H1 (cell line): ENCODE results near the gene MFAP3L. TPM values are rescaled to one million over a fixed set of nuclear protein-coding genes. Genes with fewer than 3 reads are reported as not detected.

Source experiments
- EP300 ChIP-seq, 2 experiments: IDR thresholded peaks; 1 replicate in 1 of 2; 2 replicates in 1 of 2; pipeline ENCODE4 v1.6.1; 2011 to 2012; ENCODE audit warnings: low read depth in 2 of 2, low read length in 2 of 2, mild to moderate bottlenecking in 2 of 2, borderline replicate concordance in 1 of 2, inconsistent platforms in 1 of 2, moderate library complexity in 1 of 2
- KDM5A ChIP-seq: fragments of 200-600 bp; IDR thresholded peaks from 2 replicates; pipeline ENCODE4 v1.7.1; 2012; ENCODE audit warnings: mild to moderate bottlenecking, low read length, inconsistent platforms, mixed read lengths
- POU5F1 ChIP-seq: IDR thresholded peaks from 2 replicates; pipeline ENCODE4 v1.6.1; 2011; ENCODE audit warnings: low read depth, mild to moderate bottlenecking, low read length, moderate library complexity
- SAP30 ChIP-seq: fragments of 300-600 bp; sonication (generic); IDR thresholded peaks from 2 replicates; pipeline ENCODE4 v1.7.1; 2012; ENCODE audit warnings: low read length, moderate library complexity, mild to moderate bottlenecking, inconsistent platforms; ENCODE audit not compliant: insufficient read depth, insufficient replicate concordance
- SP2 ChIP-seq: IDR thresholded peaks from 2 replicates; pipeline ENCODE4 v1.6.1; 2012; ENCODE audit warnings: mild to moderate bottlenecking, low read length, inconsistent platforms
- polyA plus RNA-seq, 7 experiments: library from polyadenylated mRNA; depleted of rRNA in 3 of 7; stranded (reverse) in 5 of 7; unstranded in 2 of 7; fragments of >200 nt in 5 of 7; fragments of 200-250 nt in 2 of 7; gene quantifications; 1 replicate in 5 of 7; 2 replicates in 1 of 7; 4 replicates in 1 of 7; pipeline versions ENCODE4 v1.2.1 to v1.2.3, GENCODE V29; 2011 to 2013; ENCODE audit warnings: missing spikeins in 2 of 7, mixed read lengths in 2 of 7
- total RNA-seq: library from RNA; stranded (reverse); fragmentation: NEBNext Ultra II Directional; extraction: Animal tissue kit (Norgen Biotek cat#: 25700); gene quantifications from 2 replicates; pipeline ENCODE4 v1.2.1, GENCODE V29; 2021
- TF ChIP-seq, protein P1 (sequence below): IDR thresholded peaks from 2 replicates; pipeline ENCODE4 v1.6.1; 2012; ENCODE audit warnings: low read length, inconsistent platforms
- TF ChIP-seq, protein P2 (sequence below): fragments of 300-600 bp; sonication (generic); IDR thresholded peaks from 2 replicates; pipeline ENCODE4 v1.7.1; 2012; ENCODE audit warnings: low read length, moderate library complexity, mild to moderate bottlenecking, inconsistent platforms; ENCODE audit not compliant: insufficient replicate concordance

The MFAP3L gene
- total and polyA plus RNA-seq, 2 of the 8 experiments (the other 6 are each of a cell fraction or from before 2014, with no cell fraction given) = 7.0 to 9.8 TPM

DNA sequence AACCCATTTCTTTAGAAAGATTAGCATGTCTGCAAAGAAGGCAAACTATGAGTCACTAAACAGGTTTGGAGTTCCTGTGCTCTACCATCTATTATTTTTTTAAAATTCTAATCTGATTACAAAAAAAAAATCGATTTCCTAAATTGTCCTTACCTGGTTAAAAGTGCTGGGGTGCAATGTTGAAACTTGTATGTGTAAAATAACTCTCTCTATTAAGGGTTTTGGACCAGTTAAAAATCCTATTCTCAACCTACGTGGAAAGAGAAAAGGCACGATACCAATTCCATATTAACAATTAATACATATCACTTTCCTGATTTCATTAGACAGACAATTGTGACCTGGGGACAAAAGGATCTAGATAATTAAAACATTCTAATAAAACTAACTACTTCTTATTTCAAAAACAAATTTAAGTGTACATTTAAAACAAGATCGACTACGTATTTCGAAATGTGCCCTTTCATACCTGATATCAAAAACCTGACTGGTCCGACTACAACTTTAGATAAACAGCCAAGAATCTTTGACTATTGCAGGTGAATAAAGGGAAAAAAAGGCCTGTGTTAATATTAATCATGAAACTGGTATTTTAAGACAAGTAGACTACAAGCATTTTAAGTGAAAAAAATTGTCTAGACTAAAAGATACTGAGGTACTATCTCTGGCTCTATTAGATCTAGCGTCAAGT, 42.4 kb upstream of the MFAP3L start (continued):
- TF ChIP-seq EP300 (IDR thresholded peaks at IDR 0.05; ENCODE audit: borderline replicate concordance in 1 of 2, low read depth in 2 of 2, low read length in 2 of 2) (no peak), SAP30 (no peak), POU5F1 (no peak), KDM5A (no peak), SP2 (no peak)
- TF ChIP-seq, protein P1, sequence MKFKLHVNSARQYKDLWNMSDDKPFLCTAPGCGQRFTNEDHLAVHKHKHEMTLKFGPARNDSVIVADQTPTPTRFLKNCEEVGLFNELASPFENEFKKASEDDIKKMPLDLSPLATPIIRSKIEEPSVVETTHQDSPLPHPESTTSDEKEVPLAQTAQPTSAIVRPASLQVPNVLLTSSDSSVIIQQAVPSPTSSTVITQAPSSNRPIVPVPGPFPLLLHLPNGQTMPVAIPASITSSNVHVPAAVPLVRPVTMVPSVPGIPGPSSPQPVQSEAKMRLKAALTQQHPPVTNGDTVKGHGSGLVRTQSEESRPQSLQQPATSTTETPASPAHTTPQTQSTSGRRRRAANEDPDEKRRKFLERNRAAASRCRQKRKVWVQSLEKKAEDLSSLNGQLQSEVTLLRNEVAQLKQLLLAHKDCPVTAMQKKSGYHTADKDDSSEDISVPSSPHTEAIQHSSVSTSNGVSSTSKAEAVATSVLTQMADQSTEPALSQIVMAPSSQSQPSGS = no peak
- TF ChIP-seq, protein P2, sequence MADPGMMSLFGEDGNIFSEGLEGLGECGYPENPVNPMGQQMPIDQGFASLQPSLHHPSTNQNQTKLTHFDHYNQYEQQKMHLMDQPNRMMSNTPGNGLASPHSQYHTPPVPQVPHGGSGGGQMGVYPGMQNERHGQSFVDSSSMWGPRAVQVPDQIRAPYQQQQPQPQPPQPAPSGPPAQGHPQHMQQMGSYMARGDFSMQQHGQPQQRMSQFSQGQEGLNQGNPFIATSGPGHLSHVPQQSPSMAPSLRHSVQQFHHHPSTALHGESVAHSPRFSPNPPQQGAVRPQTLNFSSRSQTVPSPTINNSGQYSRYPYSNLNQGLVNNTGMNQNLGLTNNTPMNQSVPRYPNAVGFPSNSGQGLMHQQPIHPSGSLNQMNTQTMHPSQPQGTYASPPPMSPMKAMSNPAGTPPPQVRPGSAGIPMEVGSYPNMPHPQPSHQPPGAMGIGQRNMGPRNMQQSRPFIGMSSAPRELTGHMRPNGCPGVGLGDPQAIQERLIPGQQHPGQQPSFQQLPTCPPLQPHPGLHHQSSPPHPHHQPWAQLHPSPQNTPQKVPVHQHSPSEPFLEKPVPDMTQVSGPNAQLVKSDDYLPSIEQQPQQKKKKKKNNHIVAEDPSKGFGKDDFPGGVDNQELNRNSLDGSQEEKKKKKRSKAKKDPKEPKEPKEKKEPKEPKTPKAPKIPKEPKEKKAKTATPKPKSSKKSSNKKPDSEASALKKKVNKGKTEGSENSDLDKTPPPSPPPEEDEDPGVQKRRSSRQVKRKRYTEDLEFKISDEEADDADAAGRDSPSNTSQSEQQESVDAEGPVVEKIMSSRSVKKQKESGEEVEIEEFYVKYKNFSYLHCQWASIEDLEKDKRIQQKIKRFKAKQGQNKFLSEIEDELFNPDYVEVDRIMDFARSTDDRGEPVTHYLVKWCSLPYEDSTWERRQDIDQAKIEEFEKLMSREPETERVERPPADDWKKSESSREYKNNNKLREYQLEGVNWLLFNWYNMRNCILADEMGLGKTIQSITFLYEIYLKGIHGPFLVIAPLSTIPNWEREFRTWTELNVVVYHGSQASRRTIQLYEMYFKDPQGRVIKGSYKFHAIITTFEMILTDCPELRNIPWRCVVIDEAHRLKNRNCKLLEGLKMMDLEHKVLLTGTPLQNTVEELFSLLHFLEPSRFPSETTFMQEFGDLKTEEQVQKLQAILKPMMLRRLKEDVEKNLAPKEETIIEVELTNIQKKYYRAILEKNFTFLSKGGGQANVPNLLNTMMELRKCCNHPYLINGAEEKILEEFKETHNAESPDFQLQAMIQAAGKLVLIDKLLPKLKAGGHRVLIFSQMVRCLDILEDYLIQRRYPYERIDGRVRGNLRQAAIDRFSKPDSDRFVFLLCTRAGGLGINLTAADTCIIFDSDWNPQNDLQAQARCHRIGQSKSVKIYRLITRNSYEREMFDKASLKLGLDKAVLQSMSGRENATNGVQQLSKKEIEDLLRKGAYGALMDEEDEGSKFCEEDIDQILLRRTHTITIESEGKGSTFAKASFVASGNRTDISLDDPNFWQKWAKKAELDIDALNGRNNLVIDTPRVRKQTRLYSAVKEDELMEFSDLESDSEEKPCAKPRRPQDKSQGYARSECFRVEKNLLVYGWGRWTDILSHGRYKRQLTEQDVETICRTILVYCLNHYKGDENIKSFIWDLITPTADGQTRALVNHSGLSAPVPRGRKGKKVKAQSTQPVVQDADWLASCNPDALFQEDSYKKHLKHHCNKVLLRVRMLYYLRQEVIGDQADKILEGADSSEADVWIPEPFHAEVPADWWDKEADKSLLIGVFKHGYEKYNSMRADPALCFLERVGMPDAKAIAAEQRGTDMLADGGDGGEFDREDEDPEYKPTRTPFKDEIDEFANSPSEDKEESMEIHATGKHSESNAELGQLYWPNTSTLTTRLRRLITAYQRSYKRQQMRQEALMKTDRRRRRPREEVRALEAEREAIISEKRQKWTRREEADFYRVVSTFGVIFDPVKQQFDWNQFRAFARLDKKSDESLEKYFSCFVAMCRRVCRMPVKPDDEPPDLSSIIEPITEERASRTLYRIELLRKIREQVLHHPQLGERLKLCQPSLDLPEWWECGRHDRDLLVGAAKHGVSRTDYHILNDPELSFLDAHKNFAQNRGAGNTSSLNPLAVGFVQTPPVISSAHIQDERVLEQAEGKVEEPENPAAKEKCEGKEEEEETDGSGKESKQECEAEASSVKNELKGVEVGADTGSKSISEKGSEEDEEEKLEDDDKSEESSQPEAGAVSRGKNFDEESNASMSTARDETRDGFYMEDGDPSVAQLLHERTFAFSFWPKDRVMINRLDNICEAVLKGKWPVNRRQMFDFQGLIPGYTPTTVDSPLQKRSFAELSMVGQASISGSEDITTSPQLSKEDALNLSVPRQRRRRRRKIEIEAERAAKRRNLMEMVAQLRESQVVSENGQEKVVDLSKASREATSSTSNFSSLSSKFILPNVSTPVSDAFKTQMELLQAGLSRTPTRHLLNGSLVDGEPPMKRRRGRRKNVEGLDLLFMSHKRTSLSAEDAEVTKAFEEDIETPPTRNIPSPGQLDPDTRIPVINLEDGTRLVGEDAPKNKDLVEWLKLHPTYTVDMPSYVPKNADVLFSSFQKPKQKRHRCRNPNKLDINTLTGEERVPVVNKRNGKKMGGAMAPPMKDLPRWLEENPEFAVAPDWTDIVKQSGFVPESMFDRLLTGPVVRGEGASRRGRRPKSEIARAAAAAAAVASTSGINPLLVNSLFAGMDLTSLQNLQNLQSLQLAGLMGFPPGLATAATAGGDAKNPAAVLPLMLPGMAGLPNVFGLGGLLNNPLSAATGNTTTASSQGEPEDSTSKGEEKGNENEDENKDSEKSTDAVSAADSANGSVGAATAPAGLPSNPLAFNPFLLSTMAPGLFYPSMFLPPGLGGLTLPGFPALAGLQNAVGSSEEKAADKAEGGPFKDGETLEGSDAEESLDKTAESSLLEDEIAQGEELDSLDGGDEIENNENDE = no peak
